Kidney tubule cell (primary cell): ENCODE measurements around the gene HES5.

Source experiments
- DNase-seq: peaks from one replicate; pipeline ENCODE4 v3.0.0-alpha.2; 2018; ENCODE audit warnings: low spot score

The HES5 gene

GRCh38 chr1:2499986-2500596 lies 30.0 kb downstream of the HES5 start:
- no peak for DNase-seq

- no peak for DNase-seq
Observed at GRCh38 chr1:2499260-2499659, 30.8 kb downstream of the HES5 start.

- DNase-seq = no peak
Observed at GRCh38 chr1:2498648-2499047, 31.4 kb downstream of the HES5 start.

GRCh38 chr1:2497891-2498290 lies 32.2 kb downstream of the HES5 start:
- DNase-seq = no peak

- no peak for DNase-seq
Observed at GRCh38 chr1:2496746-2497145, 33.3 kb downstream of the HES5 start.

- peak; percentile 28 for DNase-seq
Observed at GRCh38 chr1:2496087-2496622, 33.9 kb downstream of the HES5 start.

GRCh38 chr1:2495546-2495945 lies 34.5 kb downstream of the HES5 start:
- DNase-seq = no peak

- no peak for DNase-seq
Observed at GRCh38 chr1:2495026-2495425, 35.0 kb downstream of the HES5 start.

- no peak for DNase-seq
Observed at GRCh38 chr1:2494323-2494693, 35.8 kb downstream of the HES5 start.

GRCh38 chr1:2493691-2494322 lies 36.3 kb downstream of the HES5 start:
- no peak for DNase-seq

GRCh38 chr1:2493218-2493617 lies 36.8 kb downstream of the HES5 start:
- DNase-seq = no peak

GRCh38 chr1:2492091-2492490 lies 38.0 kb downstream of the HES5 start:
- no peak for DNase-seq

- DNase-seq = no peak
Observed at GRCh38 chr1:2489615-2490014, 40.4 kb downstream of the HES5 start.

- DNase-seq = no peak
Observed at GRCh38 chr1:2488688-2489087, 41.4 kb downstream of the HES5 start.

GRCh38 chr1:2486558-2486957 lies 43.5 kb downstream of the HES5 start:
- no peak for DNase-seq

- DNase-seq = no peak
Observed at GRCh38 chr1:2486041-2486440, 44.0 kb downstream of the HES5 start.

GRCh38 chr1:2483970-2484369 lies 46.1 kb downstream of the HES5 start:
- DNase-seq = no peak

- no peak for DNase-seq
Observed at GRCh38 chr1:2483026-2483425, 47.0 kb downstream of the HES5 start.

GRCh38 chr1:2482588-2482987 lies 47.5 kb downstream of the HES5 start:
- no peak for DNase-seq

GRCh38 chr1:2481885-2482284 lies 48.2 kb downstream of the HES5 start:
- peak; percentile 46 for DNase-seq

GRCh38 chr1:2480986-2481364 lies 49.1 kb downstream of the HES5 start:
- peak; percentile 71 for DNase-seq

- DNase-seq = no peak
Observed at GRCh38 chr1:2480236-2480985, 49.7 kb downstream of the HES5 start.

- no peak for DNase-seq
Observed at GRCh38 chr1:2479618-2480017, 50.4 kb downstream of the HES5 start.
